Rectal smooth muscle tissue (tissue), 1 donor: ENCODE data around the gene RFX2.

Source experiments
- H3K27ac ChIP-seq: one replicate; pipeline ENCODE4 v1.7.0; 2013; ENCODE audit warnings: low read depth, low read length, inconsistent platforms
- H3K27me3 ChIP-seq: one replicate; pipeline ENCODE4 v1.7.0; 2013; ENCODE audit warnings: low read length; ENCODE audit not compliant: control insufficient read depth, insufficient read depth
- H3K36me3 ChIP-seq: one replicate; pipeline ENCODE4 v1.7.0; 2013; ENCODE audit warnings: low read length; ENCODE audit not compliant: control insufficient read depth, insufficient read depth
- H3K4me1 ChIP-seq: one replicate; pipeline ENCODE4 v1.7.0; 2013; ENCODE audit warnings: low read length; ENCODE audit not compliant: control insufficient read depth, insufficient read depth
- H3K4me3 ChIP-seq: one replicate; pipeline ENCODE4 v1.7.0; 2013; ENCODE audit warnings: low read length
- H3K9ac ChIP-seq: one replicate; pipeline ENCODE4 v1.7.0; 2013; ENCODE audit warnings: low read length

Gene RFX2

DNA sequence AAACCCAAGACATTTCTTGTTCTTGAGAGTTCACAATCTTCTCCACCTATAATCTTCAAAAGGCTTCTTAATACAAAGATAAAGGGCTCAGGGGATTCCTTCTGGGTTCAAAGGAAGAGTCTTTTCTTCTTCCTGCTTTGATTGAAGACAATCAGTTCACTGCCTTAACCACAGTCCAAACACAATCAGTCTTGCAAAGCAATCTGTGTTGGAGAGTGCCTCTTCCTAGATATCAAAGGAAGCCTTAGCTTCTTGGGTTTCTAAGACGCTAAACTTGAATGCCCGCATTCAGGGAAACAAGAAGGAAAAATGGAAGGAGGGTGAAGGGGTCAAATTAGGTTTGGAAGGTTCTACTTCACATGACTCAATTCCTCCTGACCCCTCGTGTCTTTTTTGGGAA is 159.6 kb downstream of the RFX2 start:
- H3K4me1 ChIP-seq: peaks cover 76% of the 10 kb centered on the region
- H3K27ac ChIP-seq: no peak overlapping the region
- no peak overlapping the region for H3K9ac ChIP-seq
- no peaks in the 10 kb centered on the region for H3K36me3 ChIP-seq
- H3K4me3 ChIP-seq: no peak overlapping the region
- no peaks in the 10 kb centered on the region for H3K27me3 ChIP-seq

DNA sequence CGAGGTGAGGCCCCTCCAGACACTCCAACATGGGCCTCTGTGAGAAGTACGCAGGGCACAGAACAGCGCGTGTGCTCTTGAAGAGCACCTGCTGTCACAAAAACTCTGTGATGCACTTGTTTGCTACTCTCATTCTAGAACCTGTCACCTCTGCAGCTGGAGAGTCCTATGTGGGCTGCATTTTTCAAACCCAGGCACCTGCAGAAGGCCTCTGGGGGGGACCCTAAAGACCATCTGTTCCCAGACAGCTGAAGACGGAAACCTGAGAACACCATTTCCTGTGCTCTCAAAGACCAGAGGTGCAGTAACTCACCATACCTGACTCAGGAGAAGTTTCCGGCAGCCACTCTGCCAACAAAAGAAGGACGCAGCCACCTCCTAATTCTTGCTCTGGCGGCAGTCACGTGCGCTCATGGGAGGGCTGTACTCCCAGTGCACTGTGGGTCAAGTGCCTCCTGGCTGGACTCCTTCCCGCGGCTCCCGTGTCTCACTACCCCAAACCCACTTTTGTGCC is 160.5 kb downstream of the RFX2 start:
- peak overlapping the region; percentile 39 for H3K4me3 ChIP-seq
- no peaks in the 10 kb centered on the region for H3K36me3 ChIP-seq
- peaks cover 74% of the 10 kb centered on the region for H3K4me1 ChIP-seq
- H3K27me3 ChIP-seq: no peaks in the 10 kb centered on the region
- H3K9ac ChIP-seq: no peak overlapping the region
- peak overlapping the region; percentile 88 for H3K27ac ChIP-seq

DNA sequence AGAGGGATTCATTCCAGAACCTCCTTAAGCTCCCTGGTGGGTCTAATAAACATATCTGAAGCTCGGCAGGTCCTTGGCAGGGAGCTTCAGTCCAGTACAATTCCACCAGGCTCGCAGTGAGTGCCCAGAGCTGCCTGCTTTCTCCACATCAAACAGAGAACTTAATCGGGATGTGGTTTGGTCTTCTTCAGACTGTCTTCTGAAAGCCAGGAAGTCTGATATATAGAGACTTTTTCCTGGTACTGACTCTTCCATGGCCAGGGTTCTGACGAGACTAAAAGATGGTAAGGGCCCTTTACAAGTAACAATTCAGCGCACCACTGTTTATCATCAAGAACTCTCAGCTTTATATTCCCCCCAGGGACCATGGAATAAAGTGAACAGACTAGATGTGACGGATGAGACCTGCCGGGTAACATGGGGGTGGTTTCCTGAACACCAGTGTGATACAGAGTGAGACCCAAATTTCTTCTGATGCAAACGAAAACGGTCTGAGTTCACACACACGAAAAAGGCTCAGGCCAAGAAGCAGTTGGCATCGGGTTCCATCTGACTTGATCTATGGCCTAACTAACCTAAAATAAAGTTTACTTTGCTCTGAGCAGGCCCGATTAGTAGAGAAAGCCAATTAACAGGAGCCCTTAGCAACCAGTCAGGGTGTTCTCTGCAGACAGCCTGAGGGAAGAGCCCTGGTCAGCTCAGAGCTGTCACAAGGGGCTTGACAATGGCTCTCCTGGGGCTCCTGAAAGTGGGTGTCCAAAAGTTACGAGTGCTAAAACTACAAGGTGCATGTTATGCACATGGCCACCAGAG is 161.3 kb downstream of the RFX2 start:
- H3K36me3 ChIP-seq: no peaks in the 10 kb centered on the region
- peaks cover 68% of the 10 kb centered on the region for H3K4me1 ChIP-seq
- no peak overlapping the region for H3K4me3 ChIP-seq
- no peak overlapping the region for H3K9ac ChIP-seq
- H3K27me3 ChIP-seq: no peaks in the 10 kb centered on the region
- H3K27ac ChIP-seq: peak overlapping the region; percentile 88

DNA sequence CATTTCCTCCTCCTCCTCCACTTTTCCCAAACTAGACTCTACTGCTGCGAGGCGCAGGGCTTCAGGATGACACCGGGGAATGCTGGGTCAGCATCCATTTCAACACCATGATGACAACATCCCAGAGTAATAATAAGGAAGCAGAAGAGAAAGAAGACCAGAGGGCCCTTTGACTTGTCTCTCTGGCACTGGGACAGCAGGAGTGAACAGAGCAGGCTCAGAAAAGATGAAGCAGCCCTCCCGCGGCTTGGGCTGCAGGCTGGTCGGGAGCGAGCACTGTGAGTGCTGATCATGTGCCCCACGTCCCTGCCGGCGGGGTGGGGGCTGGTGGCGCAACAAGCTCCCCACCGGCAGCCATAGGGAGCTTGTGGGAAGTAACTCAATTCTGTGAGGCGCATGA is 162.9 kb downstream of the RFX2 start:
- Histone ChIP-seq H3K27ac (peak overlapping the region; percentile 88), H3K36me3 (no peaks in the 10 kb centered on the region), H3K9ac (no peak overlapping the region), H3K4me3 (peak overlapping the region; percentile 39), H3K27me3 (no peaks in the 10 kb centered on the region), H3K4me1 (peaks cover 65% of the 10 kb centered on the region)

DNA sequence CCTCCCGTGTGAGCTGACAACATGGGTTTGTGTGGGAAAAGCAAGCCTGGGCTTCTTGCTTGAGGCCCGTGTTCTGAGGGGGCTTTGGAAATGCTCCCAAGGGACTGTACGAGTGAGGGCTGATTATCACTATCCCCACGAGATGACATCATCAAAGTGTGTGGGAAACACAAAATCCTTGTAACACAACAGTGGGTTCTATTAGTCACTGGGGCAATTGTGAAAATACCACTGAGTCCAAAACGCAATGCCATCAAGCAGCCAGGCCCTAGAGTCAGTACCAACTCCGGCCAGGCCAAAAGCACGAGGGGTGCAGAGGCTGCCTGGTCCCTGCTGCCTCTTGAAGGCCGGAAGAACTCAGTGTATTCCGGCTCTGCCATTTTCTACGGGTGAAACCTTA is 166.7 kb downstream of the RFX2 start:
- Histone ChIP-seq H3K27me3 (no peaks in the 10 kb centered on the region), H3K36me3 (peaks cover 10% of the 10 kb centered on the region), H3K27ac (peak overlapping the region; percentile 73), H3K4me3 (no peak overlapping the region), H3K9ac (no peak overlapping the region), H3K4me1 (peaks cover 37% of the 10 kb centered on the region)
